NCI-H524 (cell line): ENCODE results near the gene FAM237B.
A peak's percentile ranks its signal among the peaks of the same experiment; 100 is the strongest.
"Not testable (repeated sequence)": the region's sequence is repeated elsewhere in the genome, so short reads cannot be mapped to it uniquely, and the experiment has no call there.

Experiments used
- DNase-seq, 2 experiments: peaks; one replicate each; lab custom pipeline; 2025; lab: John Stamatoyannopoulos, UW

The FAM237B gene

DNA sequence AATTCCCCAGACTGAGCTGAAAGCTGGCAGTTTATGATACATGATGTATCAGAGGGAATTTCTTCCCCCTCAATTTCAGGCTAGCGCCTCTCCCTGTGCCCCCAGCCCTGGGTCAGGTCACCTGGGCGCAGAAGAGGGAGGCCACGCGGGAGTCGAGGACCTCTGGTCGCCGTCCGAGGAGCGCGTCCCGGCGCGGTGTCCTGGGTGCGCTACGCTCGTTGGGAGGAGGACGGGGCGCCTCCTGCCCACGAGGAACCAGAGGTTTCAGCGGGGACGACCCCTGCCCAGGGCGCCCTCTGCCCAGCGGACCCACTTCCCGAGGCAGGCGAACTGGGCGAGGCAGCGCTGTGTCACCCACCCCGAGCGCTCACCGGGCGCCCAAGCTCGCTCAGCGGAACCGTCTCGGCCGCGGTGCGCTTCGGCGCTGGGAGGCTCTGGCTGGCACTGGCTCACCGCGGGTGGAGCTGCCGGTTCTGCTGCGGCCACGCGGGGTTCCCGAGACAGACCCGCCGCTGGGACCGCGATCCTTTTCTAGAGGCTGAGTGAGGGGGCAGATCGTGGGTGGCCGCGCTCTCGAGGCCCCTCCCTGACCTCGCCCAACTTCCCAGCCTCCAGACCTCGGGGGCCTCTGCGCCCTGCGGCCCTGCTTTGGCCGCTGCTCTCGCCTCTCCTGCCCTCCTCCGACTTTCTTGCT lies at the start of gene FAM237B:
TSS of gene FAM237B (minus strand) at position 504 of the 694 bp plus-strand sequence. CDS start 1,556 bp downstream, outside the sequence.
- DNase-seq = peak in 1 of 2 experiments; percentile 14

GRCh38 chr7:90351987-90352386 lies 30.9 kb upstream of the FAM237B start:
- DNase-seq = no peak

- not testable (repeated sequence) for DNase-seq
Measured at GRCh38 chr7:90350032-90350431, 28.9 kb upstream of the FAM237B start.

- no peak for DNase-seq
Measured at GRCh38 chr7:90349305-90349704, 28.2 kb upstream of the FAM237B start.

- DNase-seq = no peak
Measured at GRCh38 chr7:90347759-90348158, 26.7 kb upstream of the FAM237B start.

DNA sequence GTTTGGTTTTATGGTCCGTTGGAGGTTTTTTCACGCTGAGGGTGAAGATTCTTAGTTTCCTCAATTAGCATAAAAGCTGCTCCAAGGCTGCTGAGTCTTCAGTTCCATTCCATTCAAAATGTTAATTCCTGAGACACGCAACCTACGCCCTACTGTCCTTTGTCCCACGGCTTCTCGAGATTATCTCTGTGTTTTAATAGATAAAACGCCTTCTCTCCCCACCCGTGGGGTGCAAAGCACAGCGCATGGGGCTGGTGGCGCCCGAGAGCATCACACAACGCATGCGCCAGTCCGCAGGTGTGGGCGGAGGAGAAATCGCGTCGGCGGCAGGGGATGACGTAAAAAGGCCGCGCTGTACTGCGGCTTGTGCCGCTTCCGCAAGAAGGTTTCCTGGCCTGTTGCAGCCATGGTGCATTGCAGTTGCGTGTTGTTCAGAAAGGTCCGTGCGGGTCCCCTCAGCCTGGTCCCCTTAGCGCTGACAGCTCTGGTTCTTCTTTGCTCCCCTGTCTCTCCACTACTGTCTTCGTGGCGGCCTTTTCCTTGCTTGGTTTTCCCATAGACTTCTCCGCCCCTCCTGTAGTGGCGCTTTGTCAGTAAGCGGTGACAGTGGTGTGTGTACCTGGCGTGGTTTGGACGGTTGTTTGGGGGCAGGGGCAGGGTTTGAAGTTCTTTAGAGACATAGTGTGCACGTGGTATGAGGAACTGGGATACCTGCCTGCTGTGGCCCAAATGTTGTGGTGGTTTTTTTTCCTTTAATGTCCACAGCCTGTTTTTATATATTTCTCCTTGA lies 25.4 kb upstream of the FAM237B start, which contains the start of gene GTPBP10:
TSS of gene GTPBP10 (plus strand) at position 381 of the 790 bp plus-strand sequence. CDS start at position 407, 26 bp downstream.
- peak; percentile 83 to 93 for DNase-seq

- DNase-seq = peak in 1 of 2 experiments; percentile 27
Measured at GRCh38 chr7:90345595-90346335, 24.7 kb upstream of the FAM237B start.

DNA sequence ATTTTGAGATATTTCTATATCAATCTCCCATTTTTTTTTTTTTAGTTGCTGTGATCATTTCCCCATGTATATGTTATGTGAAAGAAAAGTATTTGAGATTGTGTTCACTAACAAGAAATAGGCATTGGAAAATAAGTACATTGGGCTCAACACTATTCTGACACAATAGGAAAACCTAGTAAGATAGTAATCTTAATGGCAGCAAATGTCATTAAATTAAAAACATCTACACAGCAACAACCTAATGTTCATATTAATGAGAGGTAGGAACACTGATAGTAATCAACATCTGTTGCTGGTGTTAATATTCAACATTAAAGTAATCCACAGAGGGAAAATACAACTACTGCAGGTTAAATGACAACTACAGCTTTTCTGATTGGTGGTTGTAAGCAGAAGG lies 23.9 kb upstream of the FAM237B start:
- no peak for DNase-seq

GRCh38 chr7:90337106-90337505 lies 16.0 kb upstream of the FAM237B start:
- no peak for DNase-seq

- not testable (repeated sequence) for DNase-seq
Measured at GRCh38 chr7:90334926-90335325, 13.8 kb upstream of the FAM237B start.

- DNase-seq = no peak
Measured at GRCh38 chr7:90334193-90334843, 13.2 kb upstream of the FAM237B start.

GRCh38 chr7:90326500-90326899 lies 5.4 kb upstream of the FAM237B start:
- no peak for DNase-seq

GRCh38 chr7:90322837-90323236 lies 1.7 kb upstream of the FAM237B start:
- DNase-seq = no peak

GRCh38 chr7:90320418-90320800 lies 695 bp downstream of the FAM237B start:
- DNase-seq = no peak

GRCh38 chr7:90320014-90320413 lies 1.1 kb downstream of the FAM237B start:
- DNase-seq = no peak

- no peak for DNase-seq
Measured at GRCh38 chr7:90313907-90314306, 7.2 kb downstream of the FAM237B start.

- DNase-seq = peak in 1 of 2 experiments; percentile 6
Measured at GRCh38 chr7:90312745-90313144, 8.4 kb downstream of the FAM237B start.

GRCh38 chr7:90311175-90311574 lies 9.9 kb downstream of the FAM237B start:
- DNase-seq = no peak

GRCh38 chr7:90309872-90310271 lies 11.2 kb downstream of the FAM237B start:
- DNase-seq = no peak

DNA sequence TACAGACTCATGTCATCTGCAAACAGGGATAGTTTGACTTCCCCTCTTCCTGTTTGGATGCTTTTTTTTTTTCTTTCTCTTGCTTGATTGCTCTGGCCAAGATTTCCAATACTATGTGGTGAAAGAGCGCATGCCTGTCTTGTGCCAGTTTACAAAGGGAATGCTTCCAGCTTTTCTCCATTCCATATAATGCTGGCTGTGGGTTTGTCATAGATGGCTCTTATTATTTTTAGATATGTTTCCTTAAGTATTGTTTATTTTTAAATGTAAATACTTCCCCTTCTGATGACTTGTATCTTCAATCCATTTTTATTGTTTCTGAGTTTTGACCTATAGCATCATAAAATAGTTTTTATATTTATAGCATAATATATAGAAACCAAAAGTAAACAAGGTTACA lies 17.9 kb downstream of the FAM237B start:
- DNase-seq = no peak

GRCh38 chr7:90298145-90299038 lies 22.7 kb downstream of the FAM237B start:
- DNase-seq = peak; percentile 14 to 36
